ENCODE results near the gene NRAP. TPM values are rescaled to one million over a fixed set of nuclear protein-coding genes. Genes with fewer than 3 reads are reported as not detected.

NRAP gene
- polyA plus RNA-seq, 1 of the 3 experiments (the other 2 are of a cell fraction): not detected

- no peak overlapping the region for H3K27ac ChIP-seq (ENCODE audit: low read depth in 2 of 2, low read length in 1 of 2)
- 100% methylated on average over 2 of the region's 3 CpGs for whole genome bisulfite sequencing (ENCODE audit: low lambda C conversion rate)
- CTCF ChIA-PET: no interaction called here
- DNase-seq: no peak
- TF ChIP-seq RFX5 (IDR thresholded peaks at IDR 0.05; ENCODE audit: low read length) (no peak), FOXM1 (IDR thresholded peaks at IDR 0.05; ENCODE audit: low read depth) (no peak), JUND (IDR thresholded peaks at IDR 0.05) (no peak), SMC3 (IDR thresholded peaks at IDR 0.05; ENCODE audit: low read depth, low read length) (no peak), ZBTB33 (IDR thresholded peaks at IDR 0.05; ENCODE audit: borderline replicate concordance, low read depth) (no peak), MEF2A (IDR thresholded peaks at IDR 0.05; ENCODE audit: borderline replicate concordance, low read depth) (no peak), TCF12 (IDR thresholded peaks at IDR 0.05) (no peak), GABPA (IDR thresholded peaks at IDR 0.05; ENCODE audit: low read depth) (no peak), RCOR1 (IDR thresholded peaks at IDR 0.05; ENCODE audit: low read length) (no peak), MXI1 (IDR thresholded peaks at IDR 0.05; ENCODE audit: low read depth, low read length) (no peak), USF1 (IDR thresholded peaks at IDR 0.05; ENCODE audit: borderline replicate concordance, low read depth) (no peak), NRF1 (IDR thresholded peaks at IDR 0.05; ENCODE audit: low read depth, low read length) (no peak), TEAD4 (IDR thresholded peaks at IDR 0.05; ENCODE audit: borderline replicate concordance, insufficient read depth) (no peak), NFIC (IDR thresholded peaks at IDR 0.05; ENCODE audit: borderline replicate concordance) (no peak), EZH2phosphoT487 (IDR thresholded peaks at IDR 0.05; ENCODE audit: borderline replicate concordance, low read depth) (no peak)
- TF ChIP-seq, protein P1, sequence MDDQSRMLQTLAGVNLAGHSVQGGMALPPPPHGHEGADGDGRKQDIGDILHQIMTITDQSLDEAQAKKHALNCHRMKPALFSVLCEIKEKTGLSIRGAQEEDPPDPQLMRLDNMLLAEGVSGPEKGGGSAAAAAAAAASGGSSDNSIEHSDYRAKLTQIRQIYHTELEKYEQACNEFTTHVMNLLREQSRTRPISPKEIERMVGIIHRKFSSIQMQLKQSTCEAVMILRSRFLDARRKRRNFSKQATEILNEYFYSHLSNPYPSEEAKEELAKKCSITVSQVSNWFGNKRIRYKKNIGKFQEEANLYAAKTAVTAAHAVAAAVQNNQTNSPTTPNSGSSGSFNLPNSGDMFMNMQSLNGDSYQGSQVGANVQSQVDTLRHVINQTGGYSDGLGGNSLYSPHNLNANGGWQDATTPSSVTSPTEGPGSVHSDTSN (IDR thresholded peaks at IDR 0.05): no peak
- TF ChIP-seq, protein P2, sequence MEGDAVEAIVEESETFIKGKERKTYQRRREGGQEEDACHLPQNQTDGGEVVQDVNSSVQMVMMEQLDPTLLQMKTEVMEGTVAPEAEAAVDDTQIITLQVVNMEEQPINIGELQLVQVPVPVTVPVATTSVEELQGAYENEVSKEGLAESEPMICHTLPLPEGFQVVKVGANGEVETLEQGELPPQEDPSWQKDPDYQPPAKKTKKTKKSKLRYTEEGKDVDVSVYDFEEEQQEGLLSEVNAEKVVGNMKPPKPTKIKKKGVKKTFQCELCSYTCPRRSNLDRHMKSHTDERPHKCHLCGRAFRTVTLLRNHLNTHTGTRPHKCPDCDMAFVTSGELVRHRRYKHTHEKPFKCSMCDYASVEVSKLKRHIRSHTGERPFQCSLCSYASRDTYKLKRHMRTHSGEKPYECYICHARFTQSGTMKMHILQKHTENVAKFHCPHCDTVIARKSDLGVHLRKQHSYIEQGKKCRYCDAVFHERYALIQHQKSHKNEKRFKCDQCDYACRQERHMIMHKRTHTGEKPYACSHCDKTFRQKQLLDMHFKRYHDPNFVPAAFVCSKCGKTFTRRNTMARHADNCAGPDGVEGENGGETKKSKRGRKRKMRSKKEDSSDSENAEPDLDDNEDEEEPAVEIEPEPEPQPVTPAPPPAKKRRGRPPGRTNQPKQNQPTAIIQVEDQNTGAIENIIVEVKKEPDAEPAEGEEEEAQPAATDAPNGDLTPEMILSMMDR (IDR thresholded peaks at IDR 0.05): no peak
- TF ChIP-seq, protein P3, sequence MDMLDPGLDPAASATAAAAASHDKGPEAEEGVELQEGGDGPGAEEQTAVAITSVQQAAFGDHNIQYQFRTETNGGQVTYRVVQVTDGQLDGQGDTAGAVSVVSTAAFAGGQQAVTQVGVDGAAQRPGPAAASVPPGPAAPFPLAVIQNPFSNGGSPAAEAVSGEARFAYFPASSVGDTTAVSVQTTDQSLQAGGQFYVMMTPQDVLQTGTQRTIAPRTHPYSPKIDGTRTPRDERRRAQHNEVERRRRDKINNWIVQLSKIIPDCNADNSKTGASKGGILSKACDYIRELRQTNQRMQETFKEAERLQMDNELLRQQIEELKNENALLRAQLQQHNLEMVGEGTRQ (IDR thresholded peaks at IDR 0.05; ENCODE audit: borderline replicate concordance, low read depth, low read length): no peak
- POLR2A ChIA-PET: no interaction called here
- H3K4me1 ChIP-seq (ENCODE audit: control insufficient read depth in 1 of 2, insufficient read depth in 2 of 2, low read depth in 1 of 2, low read length in 1 of 2): no peaks in the 10 kb centered on the region
- H3K79me2 ChIP-seq (ENCODE audit: insufficient read depth): peaks cover 12% of the 10 kb centered on the region; the same call in 1 of the 2 replicates
- no peak overlapping the region for H2AFZ ChIP-seq (ENCODE audit: low read depth)
- no peaks in the 10 kb centered on the region for H3K9me3 ChIP-seq
- no peaks in the 10 kb centered on the region for H3K27me3 ChIP-seq (ENCODE audit: insufficient read depth)
- no peaks in the 10 kb centered on the region for H3K9me2 ChIP-seq
- no peak overlapping the region for H3K9ac ChIP-seq
- peaks cover 21 to 22% of the 10 kb centered on the region in 2 experiments for H3K36me3 ChIP-seq (replicated peaks in 1 of 2; ENCODE audit: control insufficient read depth in 1 of 2, insufficient read depth in 2 of 2, low read length in 1 of 2)
- H3F3A ChIP-seq (replicated peaks; ENCODE audit: insufficient read depth): peaks cover 3% of the 10 kb centered on the region
- no peak overlapping the region for H3K4me2 ChIP-seq
- H3K4me3 ChIP-seq (ENCODE audit: low read depth in 2 of 2, low read length in 1 of 2): no peak overlapping the region
- no peaks in the 10 kb centered on the region for H4K20me1 ChIP-seq (ENCODE audit: insufficient read depth)
These were observed 33.8 kb upstream of the NRAP start for GRCh38 chr10:113697595-113697994.
